H1 (cell line): ENCODE measurements around the gene RFX2.

Experiments used
- CEBPB ChIP-seq: IDR thresholded peaks from 2 replicates; pipeline ENCODE4 v1.6.1; 2012; ENCODE audit warnings: low read depth, low read length
- CHD2 ChIP-seq: IDR thresholded peaks from 2 replicates; pipeline ENCODE4 v1.6.1; 2012; ENCODE audit warnings: low read length, improper control_type of control experiment
- CREB1 ChIP-seq: IDR thresholded peaks from 2 replicates; pipeline ENCODE4 v1.6.1; 2012; ENCODE audit warnings: inconsistent platforms
- CTCF ChIP-seq, 3 experiments: IDR thresholded peaks; 1 replicate in 2 of 3; 2 replicates in 1 of 3; pipeline versions ENCODE4 v1.5.1 to v1.6.1; 2011; ENCODE audit warnings: low read length in 3 of 3, mild to moderate bottlenecking in 3 of 3, inconsistent platforms in 2 of 3, low read depth in 1 of 3, moderate library complexity in 1 of 3; ENCODE audit not compliant: insufficient read depth in 1 of 3; ENCODE audit errors: control extremely low read depth in 1 of 3
- HDAC6 ChIP-seq: IDR thresholded peaks from one replicate; pipeline ENCODE4 v1.7.1; 2012; ENCODE audit warnings: low read depth, mild to moderate bottlenecking, inconsistent platforms, low read length, moderate library complexity
- PHF8 ChIP-seq: fragments of 200-600 bp; sonication (generic); conservative IDR thresholded peaks from 2 replicates; pipeline ENCODE4 v1.7.1; 2012; ENCODE audit warnings: low read depth, mild to moderate bottlenecking, inconsistent platforms, low read length, moderate library complexity
- POLR2A ChIP-seq, 2 experiments: IDR thresholded peaks; 1 replicate in 1 of 2; 2 replicates in 1 of 2; pipeline ENCODE4 v1.6.1; 2011; ENCODE audit warnings: low read depth in 2 of 2, low read length in 2 of 2, mild to moderate bottlenecking in 2 of 2; ENCODE audit errors: control extremely low read depth in 1 of 2
- POLR2AphosphoS5 ChIP-seq: IDR thresholded peaks from 2 replicates; pipeline ENCODE4 v1.6.1; 2011; ENCODE audit warnings: low read depth, low read length
- RNF2 ChIP-seq: fragments of 200-900, 300-1000 bp; sonication (generic); IDR thresholded peaks from 2 replicates; pipeline ENCODE4 v1.7.1; 2016; ENCODE audit warnings: borderline replicate concordance, low read depth, mild to moderate bottlenecking, antibody characterized with exemption, low read length; ENCODE audit not compliant: poor library complexity, severe bottlenecking; ENCODE audit errors: missing control alignments
- SIX5 ChIP-seq: IDR thresholded peaks from 2 replicates; pipeline ENCODE4 v1.6.1; 2011; ENCODE audit warnings: mild to moderate bottlenecking, low read depth, low read length
- SP1 ChIP-seq: IDR thresholded peaks from 2 replicates; pipeline ENCODE4 v1.6.1; 2011; ENCODE audit warnings: low read depth, low read length
- SP2 ChIP-seq: IDR thresholded peaks from 2 replicates; pipeline ENCODE4 v1.6.1; 2012; ENCODE audit warnings: mild to moderate bottlenecking, low read length, inconsistent platforms
- USF2 ChIP-seq: IDR thresholded peaks from 2 replicates; pipeline ENCODE4 v1.6.1; 2011; ENCODE audit warnings: low read length, improper control_type of control experiment

- TF ChIP-seq CEBPB (no peak), HDAC6 (no peak), POLR2A (IDR thresholded peaks at IDR 0.05; ENCODE audit: control extremely low read depth in 1 of 2, low read depth in 2 of 2, low read length in 2 of 2) (no peak), CHD2 (no peak), POLR2AphosphoS5 (no peak), USF2 (no peak), CTCF (IDR thresholded peaks at IDR 0.05; ENCODE audit: control extremely low read depth in 1 of 3, insufficient read depth in 1 of 3, low read depth in 1 of 3, low read length in 3 of 3) (no peak), SIX5 (no peak), PHF8 (no peak), SP2 (no peak), SP1 (no peak), RNF2 (no peak), CREB1 (no peak)
Observed at GRCh38 chr19:5966941-5967340, 143.4 kb downstream of the RFX2 start.
